SK-N-SH (cell line): ENCODE data around the gene POLA1.

ENCODE experiments used
- EP300 ChIP-seq, 2 experiments: IDR thresholded peaks; 2 replicates each; pipeline versions ENCODE4 v1.4.0 to v1.6.1; 2012; ENCODE audit warnings: borderline replicate concordance in 1 of 2, low read depth in 1 of 2, low read length in 1 of 2
- EZH2phosphoT487 ChIP-seq: fragments of 200-600 bp; sonication (generic); IDR thresholded peaks from 2 replicates; pipeline ENCODE4 v1.6.1; 2017; ENCODE audit warnings: low read depth, mixed run types, mild to moderate bottlenecking, antibody characterized with exemption, moderate library complexity, borderline replicate concordance
- GATA2 ChIP-seq: sonication (generic); formaldehyde crosslinking; IDR thresholded peaks from 2 replicates; pipeline ENCODE4 v1.5.0; 2020; ENCODE audit warnings: mild to moderate bottlenecking, missing genetic modification reagents
- JUND ChIP-seq: IDR thresholded peaks from 2 replicates; pipeline ENCODE4 v1.4.0; 2012
- MXI1 ChIP-seq: IDR thresholded peaks from 2 replicates; pipeline ENCODE4 v1.6.1; 2012; ENCODE audit warnings: mild to moderate bottlenecking, low read depth, low read length, improper control_type of control experiment
- RXRA ChIP-seq: IDR thresholded peaks from 2 replicates; pipeline ENCODE4 v1.4.0; 2012; ENCODE audit warnings: low read depth, mild to moderate bottlenecking, borderline replicate concordance
- TAF1 ChIP-seq: IDR thresholded peaks from 2 replicates; pipeline ENCODE4 v1.6.1; 2012; ENCODE audit warnings: low read depth, mild to moderate bottlenecking, low read length, moderate library complexity, borderline replicate concordance
- TCF12 ChIP-seq: IDR thresholded peaks from 2 replicates; pipeline ENCODE4 v1.4.0; 2012
- YY1 ChIP-seq: IDR thresholded peaks from 2 replicates; pipeline ENCODE4 v1.4.0; 2012; ENCODE audit warnings: low read depth, mild to moderate bottlenecking
- TF ChIP-seq, protein P1 (sequence below): fragments of 200-600 bp; sonication (generic); IDR thresholded peaks from 2 replicates; pipeline ENCODE4 v1.6.1; 2017; ENCODE audit warnings: antibody characterized with exemption, mild to moderate bottlenecking, moderate library complexity
- TF ChIP-seq, protein P2 (sequence below): IDR thresholded peaks from 2 replicates; pipeline ENCODE4 v1.6.1; 2012; ENCODE audit warnings: mild to moderate bottlenecking, low read depth, low read length, moderate library complexity
- TF ChIP-seq, protein P3 (sequence below): IDR thresholded peaks from 2 replicates; pipeline ENCODE4 v1.4.0; 2012; ENCODE audit warnings: low read depth, borderline replicate concordance
- TF ChIP-seq, protein P4 (sequence below): IDR thresholded peaks from 2 replicates; pipeline ENCODE4 v1.4.0; 2012; ENCODE audit warnings: low read depth

DNA sequence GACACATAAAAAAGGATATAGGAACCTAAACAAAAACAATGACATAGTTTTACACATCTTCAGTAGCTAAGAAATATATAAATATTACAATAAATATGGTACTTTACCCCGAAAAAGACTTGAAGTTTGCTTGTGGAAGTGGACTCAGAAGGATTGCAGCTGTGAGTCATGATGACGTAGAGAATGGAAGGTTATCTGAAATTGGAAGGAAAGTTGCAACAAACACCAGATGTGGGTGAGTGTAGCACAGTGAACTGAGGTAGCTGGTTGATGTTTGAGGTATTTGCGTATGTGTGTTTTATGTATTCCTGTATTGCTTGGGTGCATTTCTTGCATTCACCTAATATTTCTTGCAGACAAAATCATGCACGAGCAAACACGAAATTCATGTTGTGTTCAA lies 209.1 kb downstream of the POLA1 start:
- TF ChIP-seq RXRA (no peak), EP300 (IDR thresholded peaks at IDR 0.05; ENCODE audit: borderline replicate concordance in 1 of 2, low read depth in 1 of 2, low read length in 1 of 2) (no peak), JUND (no peak), EZH2phosphoT487 (no peak), MXI1 (no peak), GATA2 (CRISPR knock-in tag) (no peak), YY1 (no peak), TAF1 (no peak), TCF12 (no peak)
- TF ChIP-seq, protein P1, sequence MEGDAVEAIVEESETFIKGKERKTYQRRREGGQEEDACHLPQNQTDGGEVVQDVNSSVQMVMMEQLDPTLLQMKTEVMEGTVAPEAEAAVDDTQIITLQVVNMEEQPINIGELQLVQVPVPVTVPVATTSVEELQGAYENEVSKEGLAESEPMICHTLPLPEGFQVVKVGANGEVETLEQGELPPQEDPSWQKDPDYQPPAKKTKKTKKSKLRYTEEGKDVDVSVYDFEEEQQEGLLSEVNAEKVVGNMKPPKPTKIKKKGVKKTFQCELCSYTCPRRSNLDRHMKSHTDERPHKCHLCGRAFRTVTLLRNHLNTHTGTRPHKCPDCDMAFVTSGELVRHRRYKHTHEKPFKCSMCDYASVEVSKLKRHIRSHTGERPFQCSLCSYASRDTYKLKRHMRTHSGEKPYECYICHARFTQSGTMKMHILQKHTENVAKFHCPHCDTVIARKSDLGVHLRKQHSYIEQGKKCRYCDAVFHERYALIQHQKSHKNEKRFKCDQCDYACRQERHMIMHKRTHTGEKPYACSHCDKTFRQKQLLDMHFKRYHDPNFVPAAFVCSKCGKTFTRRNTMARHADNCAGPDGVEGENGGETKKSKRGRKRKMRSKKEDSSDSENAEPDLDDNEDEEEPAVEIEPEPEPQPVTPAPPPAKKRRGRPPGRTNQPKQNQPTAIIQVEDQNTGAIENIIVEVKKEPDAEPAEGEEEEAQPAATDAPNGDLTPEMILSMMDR, result no peak
- TF ChIP-seq, protein P2, sequence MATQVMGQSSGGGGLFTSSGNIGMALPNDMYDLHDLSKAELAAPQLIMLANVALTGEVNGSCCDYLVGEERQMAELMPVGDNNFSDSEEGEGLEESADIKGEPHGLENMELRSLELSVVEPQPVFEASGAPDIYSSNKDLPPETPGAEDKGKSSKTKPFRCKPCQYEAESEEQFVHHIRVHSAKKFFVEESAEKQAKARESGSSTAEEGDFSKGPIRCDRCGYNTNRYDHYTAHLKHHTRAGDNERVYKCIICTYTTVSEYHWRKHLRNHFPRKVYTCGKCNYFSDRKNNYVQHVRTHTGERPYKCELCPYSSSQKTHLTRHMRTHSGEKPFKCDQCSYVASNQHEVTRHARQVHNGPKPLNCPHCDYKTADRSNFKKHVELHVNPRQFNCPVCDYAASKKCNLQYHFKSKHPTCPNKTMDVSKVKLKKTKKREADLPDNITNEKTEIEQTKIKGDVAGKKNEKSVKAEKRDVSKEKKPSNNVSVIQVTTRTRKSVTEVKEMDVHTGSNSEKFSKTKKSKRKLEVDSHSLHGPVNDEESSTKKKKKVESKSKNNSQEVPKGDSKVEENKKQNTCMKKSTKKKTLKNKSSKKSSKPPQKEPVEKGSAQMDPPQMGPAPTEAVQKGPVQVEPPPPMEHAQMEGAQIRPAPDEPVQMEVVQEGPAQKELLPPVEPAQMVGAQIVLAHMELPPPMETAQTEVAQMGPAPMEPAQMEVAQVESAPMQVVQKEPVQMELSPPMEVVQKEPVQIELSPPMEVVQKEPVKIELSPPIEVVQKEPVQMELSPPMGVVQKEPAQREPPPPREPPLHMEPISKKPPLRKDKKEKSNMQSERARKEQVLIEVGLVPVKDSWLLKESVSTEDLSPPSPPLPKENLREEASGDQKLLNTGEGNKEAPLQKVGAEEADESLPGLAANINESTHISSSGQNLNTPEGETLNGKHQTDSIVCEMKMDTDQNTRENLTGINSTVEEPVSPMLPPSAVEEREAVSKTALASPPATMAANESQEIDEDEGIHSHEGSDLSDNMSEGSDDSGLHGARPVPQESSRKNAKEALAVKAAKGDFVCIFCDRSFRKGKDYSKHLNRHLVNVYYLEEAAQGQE, result no peak
- TF ChIP-seq, protein P3, sequence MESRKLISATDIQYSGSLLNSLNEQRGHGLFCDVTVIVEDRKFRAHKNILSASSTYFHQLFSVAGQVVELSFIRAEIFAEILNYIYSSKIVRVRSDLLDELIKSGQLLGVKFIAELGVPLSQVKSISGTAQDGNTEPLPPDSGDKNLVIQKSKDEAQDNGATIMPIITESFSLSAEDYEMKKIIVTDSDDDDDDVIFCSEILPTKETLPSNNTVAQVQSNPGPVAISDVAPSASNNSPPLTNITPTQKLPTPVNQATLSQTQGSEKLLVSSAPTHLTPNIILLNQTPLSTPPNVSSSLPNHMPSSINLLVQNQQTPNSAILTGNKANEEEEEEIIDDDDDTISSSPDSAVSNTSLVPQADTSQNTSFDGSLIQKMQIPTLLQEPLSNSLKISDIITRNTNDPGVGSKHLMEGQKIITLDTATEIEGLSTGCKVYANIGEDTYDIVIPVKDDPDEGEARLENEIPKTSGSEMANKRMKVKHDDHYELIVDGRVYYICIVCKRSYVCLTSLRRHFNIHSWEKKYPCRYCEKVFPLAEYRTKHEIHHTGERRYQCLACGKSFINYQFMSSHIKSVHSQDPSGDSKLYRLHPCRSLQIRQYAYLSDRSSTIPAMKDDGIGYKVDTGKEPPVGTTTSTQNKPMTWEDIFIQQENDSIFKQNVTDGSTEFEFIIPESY, result no peak
- TF ChIP-seq, protein P4, sequence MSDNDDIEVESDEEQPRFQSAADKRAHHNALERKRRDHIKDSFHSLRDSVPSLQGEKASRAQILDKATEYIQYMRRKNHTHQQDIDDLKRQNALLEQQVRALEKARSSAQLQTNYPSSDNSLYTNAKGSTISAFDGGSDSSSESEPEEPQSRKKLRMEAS, result no peak
